Neutrophil (primary cell): ENCODE data around the gene CCDC200.
"Not testable (repeated sequence)": the region's sequence is repeated elsewhere in the genome, so short reads cannot be mapped to it uniquely, and the experiment has no call there.

ENCODE experiments used
- H3K27ac ChIP-seq: fragments of 200-600 bp; sonication (generic); 2 replicates; pipeline ENCODE4 v1.5.1; 2016; ENCODE audit warnings: mild to moderate bottlenecking, moderate library complexity
- H3K27me3 ChIP-seq: fragments of 200-600 bp; sonication (generic); 2 replicates; pipeline ENCODE4 v1.6.0; 2016; ENCODE audit warnings: mild to moderate bottlenecking
- H3K36me3 ChIP-seq: fragments of 200-600 bp; sonication (generic); 2 replicates; pipeline ENCODE4 v1.5.1; 2017
- H3K4me1 ChIP-seq, 2 experiments: fragments of 200-600 bp in 1 of 2; sonication (generic) in 1 of 2; 1 replicate in 1 of 2; 2 replicates in 1 of 2; pipeline versions ENCODE4 v1.5.1 to v1.6.1; 2013 to 2016; ENCODE audit warnings: low read depth in 1 of 2, low read length in 1 of 2, mild to moderate bottlenecking in 1 of 2, moderate library complexity in 1 of 2; ENCODE audit not compliant: control insufficient read depth in 1 of 2, insufficient read depth in 1 of 2
- H3K4me3 ChIP-seq, 2 experiments: fragments of 200-600 bp in 1 of 2; sonication (generic) in 1 of 2; 1 replicate in 1 of 2; 2 replicates in 1 of 2; pipeline ENCODE4 v1.5.1; 2013 to 2016; ENCODE audit warnings: low read depth in 1 of 2, low read length in 1 of 2, mild to moderate bottlenecking in 1 of 2, moderate library complexity in 1 of 2
- H3K9me3 ChIP-seq: fragments of 200-600 bp; sonication (generic); 2 replicates; pipeline ENCODE4 v1.5.1; 2016
- CTCF ChIP-seq: fragments of 200-600 bp; sonication (generic); IDR thresholded peaks from 2 replicates; pipeline ENCODE4 v1.5.1; 2016; ENCODE audit warnings: antibody characterized with exemption

Gene CCDC200

GRCh38 chr17:43210576-43210975 is 17.8 kb downstream of the CCDC200 start:
- peaks cover 84% of the 10 kb centered on the region for H3K36me3 ChIP-seq
- no peak overlapping the region for H3K27ac ChIP-seq
- no peaks in the 10 kb centered on the region for H3K9me3 ChIP-seq
- no peak for TF ChIP-seq CTCF
- no peaks in the 10 kb centered on the region for H3K27me3 ChIP-seq
- peaks cover 25 to 26% of the 10 kb centered on the region in 2 experiments for H3K4me1 ChIP-seq
- no peak overlapping the region for H3K4me3 ChIP-seq

- H3K9me3 ChIP-seq, H3K4me3 ChIP-seq, H3K27me3 ChIP-seq, H3K4me1 ChIP-seq, H3K27ac ChIP-seq: not testable (repeated sequence)
- H3K36me3 ChIP-seq = peaks cover 99% of the 10 kb centered on the region
Measured at GRCh38 chr17:43203013-43203412, 25.4 kb downstream of the CCDC200 start.

GRCh38 chr17:43200127-43200526 is 28.3 kb downstream of the CCDC200 start:
- Histone ChIP-seq H3K36me3 (peaks cover 100% of the 10 kb centered on the region), H3K27me3 (no peaks in the 10 kb centered on the region), H3K27ac (no peak overlapping the region), H3K9me3 (no peaks in the 10 kb centered on the region), H3K4me1 (no peaks in the 10 kb centered on the region), H3K4me3 (no peak overlapping the region)
- TF ChIP-seq CTCF = no peak

- H3K9me3 ChIP-seq = no peaks in the 10 kb centered on the region
- H3K27ac ChIP-seq = no peak overlapping the region
- H3K4me1 ChIP-seq = no peaks in the 10 kb centered on the region
- H3K27me3 ChIP-seq = no peaks in the 10 kb centered on the region
- no peak overlapping the region for H3K4me3 ChIP-seq
- H3K36me3 ChIP-seq = peaks cover 100% of the 10 kb centered on the region
- TF ChIP-seq CTCF = no peak
Measured at GRCh38 chr17:43199633-43200032, 28.8 kb downstream of the CCDC200 start.

GRCh38 chr17:43193251-43193650 is 35.2 kb downstream of the CCDC200 start:
- no peaks in the 10 kb centered on the region for H3K4me1 ChIP-seq
- no peak overlapping the region for H3K4me3 ChIP-seq
- no peaks in the 10 kb centered on the region for H3K27me3 ChIP-seq
- H3K36me3 ChIP-seq = peaks cover 100% of the 10 kb centered on the region
- no peak overlapping the region for H3K27ac ChIP-seq
- TF ChIP-seq CTCF = no peak
- H3K9me3 ChIP-seq = no peaks in the 10 kb centered on the region

GRCh38 chr17:43186656-43187055 is 41.8 kb downstream of the CCDC200 start:
- H3K4me1 ChIP-seq, H3K4me3 ChIP-seq, H3K27me3 ChIP-seq, H3K27ac ChIP-seq, H3K9me3 ChIP-seq: not testable (repeated sequence)
- peaks cover 94% of the 10 kb centered on the region for H3K36me3 ChIP-seq

GRCh38 chr17:43183921-43184320 is 44.5 kb downstream of the CCDC200 start:
- no peak overlapping the region for H3K4me3 ChIP-seq
- TF ChIP-seq CTCF = no peak
- H3K9me3 ChIP-seq = no peaks in the 10 kb centered on the region
- no peaks in the 10 kb centered on the region for H3K4me1 ChIP-seq
- H3K36me3 ChIP-seq = peaks cover 94% of the 10 kb centered on the region
- H3K27me3 ChIP-seq = no peaks in the 10 kb centered on the region
- H3K27ac ChIP-seq = no peak overlapping the region
